Keratinocyte (primary cell): Measurements from ENCODE around the gene MCRS1. TPM values are rescaled to one million over a fixed set of nuclear protein-coding genes. Genes with fewer than 3 reads are reported as not detected.

Experiments
- DNase-seq: peaks from one replicate; pipeline ENCODE4 v3.0.0-alpha.2; 2011; ENCODE audit warnings: low read depth, missing footprints, low spot score
- FAIRE-seq: peaks from 2 replicates; lab custom pipeline; 2011; peaks lifted over from hg19 to GRCh38; lab: Jason Lieb, UNC
- H2AFZ ChIP-seq: 2 replicates; pipeline ENCODE4 v1.6.0; 2012; ENCODE audit warnings: low read length, control low read depth, inconsistent platforms; ENCODE audit not compliant: control insufficient read depth
- H3K27ac ChIP-seq: 2 replicates; pipeline ENCODE4 v1.5.1; 2011; ENCODE audit warnings: low read length; ENCODE audit not compliant: control insufficient read depth, insufficient read depth
- H3K27me3 ChIP-seq: 3 replicates; pipeline ENCODE4 v1.6.0; 2011; ENCODE audit warnings: low read length; ENCODE audit not compliant: control insufficient read depth, insufficient read depth; ENCODE audit errors: extremely low read depth
- H3K36me3 ChIP-seq, 2 experiments: 2 replicates in 1 of 2; 3 replicates in 1 of 2; pipeline ENCODE4 v1.5.1; 2011; ENCODE audit warnings: low read length in 2 of 2, mild to moderate bottlenecking in 1 of 2; ENCODE audit not compliant: control insufficient read depth in 2 of 2, insufficient read depth in 2 of 2; ENCODE audit errors: extremely low read depth in 1 of 2
- H3K4me1 ChIP-seq: 3 replicates; pipeline ENCODE4 v1.5.1; 2011; ENCODE audit warnings: low read length; ENCODE audit not compliant: control insufficient read depth, insufficient read depth; ENCODE audit errors: extremely low read depth
- H3K4me2 ChIP-seq: 3 replicates; pipeline ENCODE4 v1.6.0; 2011; ENCODE audit warnings: low read depth, low read length; ENCODE audit not compliant: control insufficient read depth, insufficient read depth; ENCODE audit errors: extremely low read depth
- H3K4me3 ChIP-seq, 3 experiments: fragments of 200-600 bp in 1 of 3; sonication (generic) in 1 of 3; 2 replicates in 2 of 3; 3 replicates in 1 of 3; pipeline ENCODE4 v1.5.1; 2011 to 2016; ENCODE audit warnings: low read length in 3 of 3, mild to moderate bottlenecking in 3 of 3, control low read depth in 2 of 3, inconsistent platforms in 1 of 3, low read depth in 1 of 3, mixed read lengths in 1 of 3, mixed run types in 1 of 3, moderate library complexity in 1 of 3; ENCODE audit not compliant: control insufficient read depth in 2 of 3, insufficient read depth in 2 of 3; ENCODE audit errors: extremely low read depth in 1 of 3
- H3K79me2 ChIP-seq: 2 replicates; pipeline ENCODE4 v1.6.0; 2012; ENCODE audit warnings: low read length; ENCODE audit not compliant: control insufficient read depth, insufficient read depth
- H3K9ac ChIP-seq: 3 replicates; pipeline ENCODE4 v1.6.0; 2011; ENCODE audit warnings: low read length; ENCODE audit not compliant: control insufficient read depth, insufficient read depth; ENCODE audit errors: extremely low read depth
- H3K9me1 ChIP-seq: 3 replicates; pipeline ENCODE4 v1.6.0; 2011; ENCODE audit warnings: low read length; ENCODE audit not compliant: control insufficient read depth, insufficient read depth; ENCODE audit errors: extremely low read depth
- H3K9me3 ChIP-seq: 2 replicates; pipeline ENCODE4 v1.5.1; 2012; ENCODE audit warnings: low read depth, low read length; ENCODE audit not compliant: control insufficient read depth
- H4K20me1 ChIP-seq: 3 replicates; pipeline ENCODE4 v1.6.0; 2011; ENCODE audit warnings: low read length; ENCODE audit not compliant: control insufficient read depth, insufficient read depth; ENCODE audit errors: extremely low read depth
- EZH2 ChIP-seq: IDR thresholded peaks from one replicate; pipeline ENCODE4 v1.6.1; 2012; ENCODE audit warnings: inconsistent platforms, mild to moderate bottlenecking, low read length, moderate library complexity
- dilution Hi-C: fragments of 300-500 bp; cut with MboI; formaldehyde crosslinking; loops from one replicate; pipeline ENCODE4 v1.7.0; 2020; ENCODE audit warnings: low sequenced_read_pairs; ENCODE audit not compliant: extremely low pct_ligation_motif_present
- polyA plus RNA-seq, 5 experiments: library from polyadenylated mRNA; depleted of rRNA in 3 of 5; stranded (reverse) in 3 of 5; stranded (forward) in 1 of 5; unstranded in 1 of 5; fragments of >200 nt; gene quantifications; 1 replicate in 1 of 5; 2 replicates in 3 of 5; 3 replicates in 1 of 5; pipeline versions ENCODE4 v1.2.1 to v1.2.3, GENCODE V29; 2011 to 2012; ENCODE audit warnings: missing spikeins in 2 of 5, low read depth in 1 of 5, low replicate concordance in 1 of 5
- TF ChIP-seq, protein P1 (sequence below), 3 experiments: IDR thresholded peaks in 1 of 3; conservative IDR thresholded peaks in 1 of 3; optimal IDR thresholded peaks in 1 of 3; 2 replicates in 2 of 3; 3 replicates in 1 of 3; pipeline versions ENCODE3 to v1.5.1; 2011; ENCODE audit warnings: low read length in 3 of 3, mild to moderate bottlenecking in 3 of 3, moderate library complexity in 2 of 3, control low read depth in 1 of 3, inconsistent platforms in 1 of 3; ENCODE audit not compliant: insufficient read depth in 2 of 3; ENCODE audit errors: extremely low read depth in 1 of 3

Gene MCRS1
- polyA plus RNA-seq, 1 donor (not counting 4 experiments of a cell fraction or from before 2014, with no cell fraction given): 40.7 TPM

GRCh38 chr12:49527361-49528130 lies 40.4 kb downstream of the MCRS1 start:
- FAIRE-seq (no peak), DNase-seq (no peak)
- TF ChIP-seq, protein P1, sequence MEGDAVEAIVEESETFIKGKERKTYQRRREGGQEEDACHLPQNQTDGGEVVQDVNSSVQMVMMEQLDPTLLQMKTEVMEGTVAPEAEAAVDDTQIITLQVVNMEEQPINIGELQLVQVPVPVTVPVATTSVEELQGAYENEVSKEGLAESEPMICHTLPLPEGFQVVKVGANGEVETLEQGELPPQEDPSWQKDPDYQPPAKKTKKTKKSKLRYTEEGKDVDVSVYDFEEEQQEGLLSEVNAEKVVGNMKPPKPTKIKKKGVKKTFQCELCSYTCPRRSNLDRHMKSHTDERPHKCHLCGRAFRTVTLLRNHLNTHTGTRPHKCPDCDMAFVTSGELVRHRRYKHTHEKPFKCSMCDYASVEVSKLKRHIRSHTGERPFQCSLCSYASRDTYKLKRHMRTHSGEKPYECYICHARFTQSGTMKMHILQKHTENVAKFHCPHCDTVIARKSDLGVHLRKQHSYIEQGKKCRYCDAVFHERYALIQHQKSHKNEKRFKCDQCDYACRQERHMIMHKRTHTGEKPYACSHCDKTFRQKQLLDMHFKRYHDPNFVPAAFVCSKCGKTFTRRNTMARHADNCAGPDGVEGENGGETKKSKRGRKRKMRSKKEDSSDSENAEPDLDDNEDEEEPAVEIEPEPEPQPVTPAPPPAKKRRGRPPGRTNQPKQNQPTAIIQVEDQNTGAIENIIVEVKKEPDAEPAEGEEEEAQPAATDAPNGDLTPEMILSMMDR (optimal IDR thresholded peaks at IDR 0.05 in 1 of 3, IDR thresholded peaks at IDR 0.05 in 1 of 3, conservative IDR thresholded peaks at IDR 0.05 in 1 of 3; ENCODE audit: extremely low read depth in 1 of 3, insufficient read depth in 2 of 3, low read length in 3 of 3): no peak
- TF ChIP-seq EZH2: no peak
- no peaks in the 10 kb centered on the region for H3K4me1 ChIP-seq
- no peak overlapping the region for H3K27ac ChIP-seq
- H3K36me3 ChIP-seq: peaks cover 13 to 20% of the 10 kb centered on the region in 2 experiments
- H3K27me3 ChIP-seq: no peaks in the 10 kb centered on the region
- no peaks in the 10 kb centered on the region for H3K9me3 ChIP-seq
- H3K4me3 ChIP-seq: no peak overlapping the region
- no peak overlapping the region for H3K9ac ChIP-seq
- H2AFZ ChIP-seq: no peak overlapping the region
- H3K4me2 ChIP-seq: no peak overlapping the region
- no peaks in the 10 kb centered on the region for H4K20me1 ChIP-seq
- no peaks in the 10 kb centered on the region for H3K79me2 ChIP-seq
- H3K9me1 ChIP-seq: no peaks in the 10 kb centered on the region
- dilution Hi-C loops: no loop called here

DNA sequence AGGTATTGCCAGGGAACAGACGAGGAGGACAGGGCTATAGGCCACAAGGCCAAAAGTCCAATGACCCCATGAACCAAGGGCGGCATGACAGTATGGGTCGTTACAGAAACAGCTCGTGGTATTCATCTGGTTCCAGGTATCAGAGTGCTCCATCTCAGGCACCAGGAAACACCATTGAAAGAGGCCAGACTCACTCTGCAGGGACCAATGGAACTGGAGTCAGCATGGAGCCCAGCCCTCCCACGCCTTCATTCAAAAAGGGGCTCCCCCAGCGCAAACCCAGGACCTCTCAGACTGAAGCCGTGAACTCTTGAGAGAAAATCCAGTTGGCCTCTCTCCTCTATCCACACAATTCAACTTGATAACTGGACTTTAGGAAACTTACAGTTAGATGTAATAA lies 42.0 kb downstream of the MCRS1 start:
- no peak overlapping the region for H3K27ac ChIP-seq
- H3K36me3 ChIP-seq: peaks cover 15 to 26% of the 10 kb centered on the region in 2 experiments
- no peak overlapping the region for H2AFZ ChIP-seq
- H3K4me1 ChIP-seq: no peaks in the 10 kb centered on the region
- no peaks in the 10 kb centered on the region for H3K27me3 ChIP-seq
- no peak overlapping the region for H3K4me2 ChIP-seq
- dilution Hi-C loops: no loop called here
- no peak for FAIRE-seq
- H4K20me1 ChIP-seq: no peaks in the 10 kb centered on the region
- H3K9me1 ChIP-seq: no peaks in the 10 kb centered on the region
- TF ChIP-seq, protein P1 (optimal IDR thresholded peaks at IDR 0.05 in 1 of 3, IDR thresholded peaks at IDR 0.05 in 1 of 3, conservative IDR thresholded peaks at IDR 0.05 in 1 of 3; ENCODE audit: extremely low read depth in 1 of 3, insufficient read depth in 2 of 3, low read length in 3 of 3): no peak
- no peak for TF ChIP-seq EZH2
- H3K9ac ChIP-seq: no peak overlapping the region
- H3K79me2 ChIP-seq: no peaks in the 10 kb centered on the region
- no peak for DNase-seq
- H3K4me3 ChIP-seq: no peak overlapping the region
- no peaks in the 10 kb centered on the region for H3K9me3 ChIP-seq
